Panc1 (cell line): ENCODE measurements around the gene TSPYL1. TPM values are rescaled to one million over a fixed set of nuclear protein-coding genes. Genes with fewer than 3 reads are reported as not detected.

Source experiments
- ATAC-seq: fragments of 200-7000 bp; cut with Tn5 transposase; 2 replicates; pipeline ENCODE4 v1.9.1; 2020; ENCODE audit warnings: mild to moderate bottlenecking, moderate library complexity
- BruUV-seq: library from RNA; stranded (reverse); fragments of 400-500 nt; replicated peaks from 2 replicates; lab custom pipeline; 2021; lab: Mats Ljungman, UMichigan
- CTCF ChIA-PET: fragments of 300-600 bp; sonication (Branson Sonifier 250); formaldehyde crosslinking; loops from one replicate; lab custom pipeline; 2022; ENCODE audit warnings: antibody characterized with exemption; lab: Charles Lee
- POLR2A ChIA-PET: fragments of 300-600 bp; sonication (Branson Sonifier 250); formaldehyde crosslinking; loops from one replicate; lab custom pipeline; 2022; ENCODE audit warnings: antibody characterized with exemption; lab: Charles Lee
- DNase-seq: peaks from one replicate; pipeline ENCODE4 v3.0.0-alpha.2; 2010; ENCODE audit warnings: low read depth, low spot score
- H3K27ac ChIP-seq: 2 replicates; pipeline ENCODE4 v1.5.1; 2011; ENCODE audit warnings: mild to moderate bottlenecking, low read length, inconsistent platforms
- H3K27me3 ChIP-seq: fragments of 200-500 bp; sonication (Bioruptor generic); 2 replicates; pipeline ENCODE4 v1.6.0; 2014; ENCODE audit warnings: low read length, inconsistent platforms; ENCODE audit not compliant: control insufficient read depth, insufficient read depth
- H3K36me3 ChIP-seq: fragments of 200-500 bp; sonication (Bioruptor generic); 2 replicates; pipeline ENCODE4 v1.5.1; 2014; ENCODE audit warnings: inconsistent platforms, mild to moderate bottlenecking, low read length, moderate library complexity; ENCODE audit not compliant: control insufficient read depth, insufficient read depth
- H3K4me1 ChIP-seq: 2 replicates; pipeline ENCODE4 v1.5.1; 2011; ENCODE audit warnings: inconsistent platforms, mild to moderate bottlenecking, low read length, moderate library complexity; ENCODE audit not compliant: control insufficient read depth, insufficient read depth
- H3K4me3 ChIP-seq, 2 experiments: 2 replicates each; pipeline ENCODE4 v1.5.1; 2011 to 2012; ENCODE audit warnings: low read depth in 2 of 2, low read length in 2 of 2, mild to moderate bottlenecking in 2 of 2, inconsistent platforms in 1 of 2, moderate library complexity in 1 of 2
- H3K9me3 ChIP-seq: fragments of 200-500 bp; sonication (Bioruptor generic); 2 replicates; pipeline ENCODE4 v1.5.1; 2014; ENCODE audit warnings: low read depth, mild to moderate bottlenecking, inconsistent platforms, low read length, moderate library complexity; ENCODE audit not compliant: control insufficient read depth, insufficient read depth
- SIN3A ChIP-seq: IDR thresholded peaks from 2 replicates; pipeline ENCODE4 v1.6.1; 2012; ENCODE audit warnings: low read depth, mild to moderate bottlenecking, low read length, moderate library complexity, borderline replicate concordance; ENCODE audit not compliant: insufficient read depth
- TCF7L2 ChIP-seq: IDR thresholded peaks from 2 replicates; pipeline ENCODE4 v1.6.1; 2011; ENCODE audit warnings: mild to moderate bottlenecking, low read depth, low read length, inconsistent platforms
- in situ Hi-C: cut with HindIII; loops from 2 replicates; pipeline ENCODE4 v1.10.0; 2016; ENCODE audit warnings: low sequenced_read_pairs, low pct_unique_long_range_greater_than_20kb
- intact Hi-C: fragments of 100-400 bp; cut with micrococcal nuclease; formaldehyde crosslinking; loops from one replicate; pipeline ENCODE4 v1.10.0; 2022; ENCODE audit not compliant: unreplicated experiment
- total RNA-seq: library from RNA; stranded (reverse); gene quantifications from one replicate; pipeline ENCODE4 v1.2.1, GENCODE V29; 2021; ENCODE audit not compliant: unreplicated experiment
- TF ChIP-seq, protein P1 (sequence below): fragments of 450-650 bp; IDR thresholded peaks from 2 replicates; pipeline ENCODE4 v1.5.1; 2017; ENCODE audit warnings: mild to moderate bottlenecking
- TF ChIP-seq, protein P2 (sequence below), 2 experiments: IDR thresholded peaks; 2 replicates each; pipeline ENCODE4 v1.6.1; 2011 to 2012; ENCODE audit warnings: low read depth in 2 of 2, control low read depth in 1 of 2, low read length in 1 of 2, mild to moderate bottlenecking in 1 of 2, moderate library complexity in 1 of 2; ENCODE audit not compliant: insufficient read depth in 1 of 2

TSPYL1 gene
- total RNA-seq, 1 experiment from 2014 or later, result 103 TPM

DNA sequence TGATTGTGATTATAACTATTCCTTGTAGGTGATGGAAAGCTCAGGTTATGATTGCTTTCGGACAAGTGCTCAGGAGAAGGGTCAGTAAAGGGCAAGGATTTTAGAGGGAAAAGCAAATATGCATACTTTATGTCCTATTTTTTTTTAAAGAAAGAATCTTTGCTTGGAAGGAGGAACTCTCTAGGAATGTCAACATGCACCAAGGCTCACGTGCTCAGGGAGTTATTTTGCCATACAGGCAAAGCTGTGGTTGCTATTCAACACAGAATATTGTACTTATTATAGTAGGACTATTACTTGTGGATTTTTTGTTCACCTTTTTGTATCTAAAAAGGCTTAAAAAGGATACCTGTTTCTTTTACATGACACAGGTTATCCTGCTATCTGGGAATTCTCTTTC is 3.0 kb upstream of the TSPYL1 start:
- POLR2A ChIA-PET, result no interaction called here
- no peak for TF ChIP-seq TCF7L2
- TF ChIP-seq SIN3A, result no peak
- TF ChIP-seq, protein P1, sequence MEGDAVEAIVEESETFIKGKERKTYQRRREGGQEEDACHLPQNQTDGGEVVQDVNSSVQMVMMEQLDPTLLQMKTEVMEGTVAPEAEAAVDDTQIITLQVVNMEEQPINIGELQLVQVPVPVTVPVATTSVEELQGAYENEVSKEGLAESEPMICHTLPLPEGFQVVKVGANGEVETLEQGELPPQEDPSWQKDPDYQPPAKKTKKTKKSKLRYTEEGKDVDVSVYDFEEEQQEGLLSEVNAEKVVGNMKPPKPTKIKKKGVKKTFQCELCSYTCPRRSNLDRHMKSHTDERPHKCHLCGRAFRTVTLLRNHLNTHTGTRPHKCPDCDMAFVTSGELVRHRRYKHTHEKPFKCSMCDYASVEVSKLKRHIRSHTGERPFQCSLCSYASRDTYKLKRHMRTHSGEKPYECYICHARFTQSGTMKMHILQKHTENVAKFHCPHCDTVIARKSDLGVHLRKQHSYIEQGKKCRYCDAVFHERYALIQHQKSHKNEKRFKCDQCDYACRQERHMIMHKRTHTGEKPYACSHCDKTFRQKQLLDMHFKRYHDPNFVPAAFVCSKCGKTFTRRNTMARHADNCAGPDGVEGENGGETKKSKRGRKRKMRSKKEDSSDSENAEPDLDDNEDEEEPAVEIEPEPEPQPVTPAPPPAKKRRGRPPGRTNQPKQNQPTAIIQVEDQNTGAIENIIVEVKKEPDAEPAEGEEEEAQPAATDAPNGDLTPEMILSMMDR, result no peak
- TF ChIP-seq, protein P2, sequence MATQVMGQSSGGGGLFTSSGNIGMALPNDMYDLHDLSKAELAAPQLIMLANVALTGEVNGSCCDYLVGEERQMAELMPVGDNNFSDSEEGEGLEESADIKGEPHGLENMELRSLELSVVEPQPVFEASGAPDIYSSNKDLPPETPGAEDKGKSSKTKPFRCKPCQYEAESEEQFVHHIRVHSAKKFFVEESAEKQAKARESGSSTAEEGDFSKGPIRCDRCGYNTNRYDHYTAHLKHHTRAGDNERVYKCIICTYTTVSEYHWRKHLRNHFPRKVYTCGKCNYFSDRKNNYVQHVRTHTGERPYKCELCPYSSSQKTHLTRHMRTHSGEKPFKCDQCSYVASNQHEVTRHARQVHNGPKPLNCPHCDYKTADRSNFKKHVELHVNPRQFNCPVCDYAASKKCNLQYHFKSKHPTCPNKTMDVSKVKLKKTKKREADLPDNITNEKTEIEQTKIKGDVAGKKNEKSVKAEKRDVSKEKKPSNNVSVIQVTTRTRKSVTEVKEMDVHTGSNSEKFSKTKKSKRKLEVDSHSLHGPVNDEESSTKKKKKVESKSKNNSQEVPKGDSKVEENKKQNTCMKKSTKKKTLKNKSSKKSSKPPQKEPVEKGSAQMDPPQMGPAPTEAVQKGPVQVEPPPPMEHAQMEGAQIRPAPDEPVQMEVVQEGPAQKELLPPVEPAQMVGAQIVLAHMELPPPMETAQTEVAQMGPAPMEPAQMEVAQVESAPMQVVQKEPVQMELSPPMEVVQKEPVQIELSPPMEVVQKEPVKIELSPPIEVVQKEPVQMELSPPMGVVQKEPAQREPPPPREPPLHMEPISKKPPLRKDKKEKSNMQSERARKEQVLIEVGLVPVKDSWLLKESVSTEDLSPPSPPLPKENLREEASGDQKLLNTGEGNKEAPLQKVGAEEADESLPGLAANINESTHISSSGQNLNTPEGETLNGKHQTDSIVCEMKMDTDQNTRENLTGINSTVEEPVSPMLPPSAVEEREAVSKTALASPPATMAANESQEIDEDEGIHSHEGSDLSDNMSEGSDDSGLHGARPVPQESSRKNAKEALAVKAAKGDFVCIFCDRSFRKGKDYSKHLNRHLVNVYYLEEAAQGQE (IDR thresholded peaks at IDR 0.05; ENCODE audit: insufficient read depth in 1 of 2, low read depth in 2 of 2, low read length in 1 of 2), result no peak

DNA sequence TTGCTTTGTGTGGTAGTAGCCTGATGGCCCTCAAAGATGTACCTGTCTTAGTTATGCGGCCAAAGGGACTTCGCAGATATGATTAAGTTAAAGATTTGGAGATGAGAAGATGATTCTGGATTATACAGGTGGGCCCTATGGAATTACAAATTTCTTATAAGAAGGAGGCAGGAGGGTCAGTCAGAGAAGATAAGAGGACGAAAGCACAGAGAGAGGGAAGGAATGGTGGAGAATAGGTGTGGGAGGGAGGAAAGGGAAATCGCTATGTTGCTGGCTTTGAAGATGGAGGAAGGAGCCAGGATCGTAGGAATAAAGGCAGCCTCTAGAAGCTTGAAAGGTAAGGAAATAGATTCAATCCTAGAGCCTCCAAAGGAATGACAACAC is 1.2 kb upstream of the TSPYL1 start:
- in situ Hi-C loops, result no loop called here
- peaks cover 25% of the 10 kb centered on the region for H3K4me1 ChIP-seq
- CTCF ChIA-PET, result interaction anchor here (2.5 kb wide), 1 partner anchor 13 kb away, joined by 8 read pairs; no protein-coding TSS in a partner anchor
- H3K27ac ChIP-seq, result peak overlapping the region; percentile 98
- no TSS peak for BruUV-seq
- TF ChIP-seq, protein P1, result peak; percentile 4; the same call in 1 of the 2 replicates
- TF ChIP-seq SIN3A, result no peak
- peaks cover 8% of the 10 kb centered on the region for H3K36me3 ChIP-seq
- DNase-seq, result no peak
- ATAC-seq, result no peak
- H3K27me3 ChIP-seq, result no peaks in the 10 kb centered on the region
- H3K4me3 ChIP-seq, result peak overlapping the region; percentile 91 to 92
- H3K9me3 ChIP-seq, result no peaks in the 10 kb centered on the region
- intact Hi-C loops, result no loop called here
- POLR2A ChIA-PET, result no interaction called here

More for the DNA sequence above, 3.0 kb upstream of the TSPYL1 start:
- H3K36me3 ChIP-seq, result no peaks in the 10 kb centered on the region
- H3K27ac ChIP-seq, result no peak overlapping the region
- DNase-seq (no peak), ATAC-seq (no peak)
- H3K9me3 ChIP-seq, result no peaks in the 10 kb centered on the region
- no peaks in the 10 kb centered on the region for H3K27me3 ChIP-seq
- CTCF ChIA-PET, result no interaction called here
- intact Hi-C loops (no loop called here), in situ Hi-C loops (no loop called here)
- no TSS peak for BruUV-seq
- peaks cover 17% of the 10 kb centered on the region for H3K4me1 ChIP-seq
- H3K4me3 ChIP-seq, result no peak overlapping the region
